DOHH2 (cell line): Measurements from ENCODE around the gene RASGEF1C.

Experiments used
- EZH2phosphoT487 ChIP-seq: fragments of 200-600 bp; sonication (generic); IDR thresholded peaks from 2 replicates; pipeline ENCODE4 v1.6.1; 2017; ENCODE audit warnings: borderline replicate concordance, mild to moderate bottlenecking, antibody characterized with exemption, low read length, moderate library complexity, mixed read lengths
- TF ChIP-seq, protein P1 (sequence below): fragments of 200-600 bp; sonication (generic); IDR thresholded peaks from one replicate; pipeline ENCODE4 v1.5.1; 2014; ENCODE audit warnings: antibody characterized with exemption, mild to moderate bottlenecking, low read depth, low read length; ENCODE audit not compliant: poor library complexity, severe bottlenecking

GRCh38 chr5:180098991-180099732 is 109.8 kb downstream of the RASGEF1C start:
- TF ChIP-seq EZH2phosphoT487 = no peak
- TF ChIP-seq, protein P1, sequence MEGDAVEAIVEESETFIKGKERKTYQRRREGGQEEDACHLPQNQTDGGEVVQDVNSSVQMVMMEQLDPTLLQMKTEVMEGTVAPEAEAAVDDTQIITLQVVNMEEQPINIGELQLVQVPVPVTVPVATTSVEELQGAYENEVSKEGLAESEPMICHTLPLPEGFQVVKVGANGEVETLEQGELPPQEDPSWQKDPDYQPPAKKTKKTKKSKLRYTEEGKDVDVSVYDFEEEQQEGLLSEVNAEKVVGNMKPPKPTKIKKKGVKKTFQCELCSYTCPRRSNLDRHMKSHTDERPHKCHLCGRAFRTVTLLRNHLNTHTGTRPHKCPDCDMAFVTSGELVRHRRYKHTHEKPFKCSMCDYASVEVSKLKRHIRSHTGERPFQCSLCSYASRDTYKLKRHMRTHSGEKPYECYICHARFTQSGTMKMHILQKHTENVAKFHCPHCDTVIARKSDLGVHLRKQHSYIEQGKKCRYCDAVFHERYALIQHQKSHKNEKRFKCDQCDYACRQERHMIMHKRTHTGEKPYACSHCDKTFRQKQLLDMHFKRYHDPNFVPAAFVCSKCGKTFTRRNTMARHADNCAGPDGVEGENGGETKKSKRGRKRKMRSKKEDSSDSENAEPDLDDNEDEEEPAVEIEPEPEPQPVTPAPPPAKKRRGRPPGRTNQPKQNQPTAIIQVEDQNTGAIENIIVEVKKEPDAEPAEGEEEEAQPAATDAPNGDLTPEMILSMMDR = no peak
